Esophagus squamous epithelium (tissue), 5 donors: Measurements from ENCODE around the gene SUSD2. TPM values are rescaled to one million over a fixed set of nuclear protein-coding genes. Genes with fewer than 3 reads are reported as not detected.

Experiments
- DNase-seq: peaks from one replicate; lab custom pipeline; 2025; lab: John Stamatoyannopoulos, UW
- H3K27ac ChIP-seq, 4 donors: fragments of 200-600 bp; sonication (generic); one replicate each; pipeline ENCODE4 v1.5.1; 2016 to 2019; ENCODE audit warnings: mild to moderate bottlenecking in 1 of 4
- H3K27me3 ChIP-seq, 4 donors: fragments of 200-600 bp; sonication (generic); 1 replicate in 3 of 4; 2 replicates in 1 of 4; pipeline versions ENCODE4 v1.5.1 to v1.6.0; 2017 to 2021; ENCODE audit warnings: antibody characterized with exemption in 1 of 4
- H3K36me3 ChIP-seq, 3 donors: fragments of 200-600 bp; sonication (generic); one replicate each; pipeline ENCODE4 v1.5.1; 2016 to 2019
- H3K4me1 ChIP-seq, 3 donors: fragments of 200-600 bp; sonication (generic); one replicate each; pipeline ENCODE4 v1.5.1; 2017 to 2019
- H3K4me3 ChIP-seq, 4 donors: fragments of 200-600 bp; sonication (generic); 1 replicate in 3 of 4; 2 replicates in 1 of 4; pipeline ENCODE4 v1.5.1; 2016 to 2019; ENCODE audit warnings: mild to moderate bottlenecking in 2 of 4, moderate library complexity in 1 of 4
- H3K9me3 ChIP-seq, 3 donors: fragments of 200-600 bp; sonication (generic); one replicate each; pipeline ENCODE4 v1.5.1; 2016 to 2019
- POLR2A ChIP-seq, 4 donors: fragments of 450-650 bp; IDR thresholded peaks; one replicate each; pipeline ENCODE4 v1.6.1; 2017; ENCODE audit warnings: antibody characterized with exemption in 4 of 4, mild to moderate bottlenecking in 4 of 4, moderate library complexity in 3 of 4
- WGBS, 2 donors: methylation state at CpG; one replicate each; pipeline ENCODE4 v1.1.5; 2018; 5-methylcytosine and 5-hydroxymethylcytosine counted together
- intact Hi-C: fragments of 100-400 bp; cut with DNase I; formaldehyde crosslinking; loops from one replicate; pipeline ENCODE4 v1.15.0; 2022
- total RNA-seq, 4 donors: library from RNA; depleted of rRNA; stranded (reverse); fragments of >200 nt; gene quantifications; one replicate each; pipeline ENCODE4 v1.1.0, GENCODE V29; 2016
- TF ChIP-seq, protein P1 (sequence below), 6 experiments: fragments of 450-650 bp in 4 of 6; fragments of 200-600 bp in 2 of 6; sonication (generic) in 2 of 6; IDR thresholded peaks; one replicate each; pipeline ENCODE4 v1.5.1; 2016 to 2019; ENCODE audit warnings: antibody characterized with exemption in 6 of 6, mild to moderate bottlenecking in 4 of 6, moderate library complexity in 4 of 6
- donor health status: DM: yes; HTN: yes; CAD: no.

SUSD2 gene
- total RNA-seq, 4 donors from 2014 or later, result 1.1 to 2.5 (median 1.6) TPM

DNA sequence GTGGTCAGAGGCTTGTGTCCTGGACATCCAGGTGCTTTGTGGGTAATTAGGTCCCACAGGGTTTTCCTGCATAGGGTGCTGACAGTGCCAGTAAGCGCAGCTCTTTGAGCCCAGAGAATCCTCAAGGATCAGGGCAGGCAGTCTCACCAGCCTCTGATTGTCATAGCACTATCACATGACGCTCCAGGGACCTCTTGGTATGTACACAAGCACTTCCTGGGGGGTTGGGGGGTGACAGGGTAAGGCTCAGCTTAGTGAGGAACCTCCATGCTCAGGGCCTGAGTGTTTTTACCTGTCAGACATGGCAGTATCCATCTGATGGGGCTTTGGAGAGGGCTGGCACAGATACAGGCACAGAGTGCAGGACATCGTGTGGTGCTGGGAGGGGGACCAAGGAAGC lies 27.9 kb upstream of the SUSD2 start:
- 83% methylated on average over 1 of the region's 3 CpGs; no CpG with 5 or more reads in 1 of the 2 donors for WGBS, 2 donors
- DNase-seq, result no peak
- peaks cover 13 to 70% (median 30%) of the 10 kb centered on the region in 3 donors for H3K4me1 ChIP-seq
- peak overlapping the region; percentile 37 to 90 (median 58) for H3K27ac ChIP-seq
- intact Hi-C loops, result no loop called here
- H3K4me3 ChIP-seq, result no peak overlapping the region
- peaks cover 0 to 39% (median 0%) of the 10 kb centered on the region in 3 donors for H3K36me3 ChIP-seq
- no peaks in the 10 kb centered on the region for H3K9me3 ChIP-seq
- no peaks in the 10 kb centered on the region for H3K27me3 ChIP-seq
- TF ChIP-seq, protein P1, sequence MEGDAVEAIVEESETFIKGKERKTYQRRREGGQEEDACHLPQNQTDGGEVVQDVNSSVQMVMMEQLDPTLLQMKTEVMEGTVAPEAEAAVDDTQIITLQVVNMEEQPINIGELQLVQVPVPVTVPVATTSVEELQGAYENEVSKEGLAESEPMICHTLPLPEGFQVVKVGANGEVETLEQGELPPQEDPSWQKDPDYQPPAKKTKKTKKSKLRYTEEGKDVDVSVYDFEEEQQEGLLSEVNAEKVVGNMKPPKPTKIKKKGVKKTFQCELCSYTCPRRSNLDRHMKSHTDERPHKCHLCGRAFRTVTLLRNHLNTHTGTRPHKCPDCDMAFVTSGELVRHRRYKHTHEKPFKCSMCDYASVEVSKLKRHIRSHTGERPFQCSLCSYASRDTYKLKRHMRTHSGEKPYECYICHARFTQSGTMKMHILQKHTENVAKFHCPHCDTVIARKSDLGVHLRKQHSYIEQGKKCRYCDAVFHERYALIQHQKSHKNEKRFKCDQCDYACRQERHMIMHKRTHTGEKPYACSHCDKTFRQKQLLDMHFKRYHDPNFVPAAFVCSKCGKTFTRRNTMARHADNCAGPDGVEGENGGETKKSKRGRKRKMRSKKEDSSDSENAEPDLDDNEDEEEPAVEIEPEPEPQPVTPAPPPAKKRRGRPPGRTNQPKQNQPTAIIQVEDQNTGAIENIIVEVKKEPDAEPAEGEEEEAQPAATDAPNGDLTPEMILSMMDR (IDR thresholded peaks at IDR 0.05), result no peak
- TF ChIP-seq POLR2A (IDR thresholded peaks at IDR 0.05), result no peak

GRCh38 chr22:24153959-24154358 lies 27.3 kb upstream of the SUSD2 start:
- intact Hi-C loops, result no loop called here
- DNase-seq, result no peak
- Histone ChIP-seq H3K27me3 (no peaks in the 10 kb centered on the region), H3K9me3 (no peaks in the 10 kb centered on the region), H3K4me1 (peaks cover 13 to 70% (median 26%) of the 10 kb centered on the region in 3 donors), H3K27ac (peak overlapping the region in 3 of 4 donors; percentile 45 to 90 (median 71)), H3K4me3 (no peak overlapping the region), H3K36me3 (peaks cover 0 to 33% (median 0%) of the 10 kb centered on the region in 3 donors)
- 55 to 93% methylated on average over 3 to 5 of the region's 7 CpGs for WGBS, 2 donors
- TF ChIP-seq, protein P1 (IDR thresholded peaks at IDR 0.05), result no peak
- no peak for TF ChIP-seq POLR2A (IDR thresholded peaks at IDR 0.05)

- TF ChIP-seq, protein P1 (IDR thresholded peaks at IDR 0.05), result no peak
- TF ChIP-seq POLR2A (IDR thresholded peaks at IDR 0.05), result no peak
- no peak for DNase-seq
- Histone ChIP-seq H3K4me3 (no peak overlapping the region), H3K9me3 (no peaks in the 10 kb centered on the region), H3K27me3 (no peaks in the 10 kb centered on the region), H3K4me1 (peaks cover 13 to 70% (median 28%) of the 10 kb centered on the region in 3 donors), H3K36me3 (peaks cover 0 to 33% (median 0%) of the 10 kb centered on the region in 3 donors), H3K27ac (peak overlapping the region in 3 of 4 donors; percentile 67 to 90 (median 87))
- 85 to 91% methylated on average over 4 to 5 of the region's 5 CpGs for WGBS, 2 donors
- intact Hi-C loops, result no loop called here
Observed at GRCh38 chr22:24154826-24155225, 26.5 kb upstream of the SUSD2 start.

DNA sequence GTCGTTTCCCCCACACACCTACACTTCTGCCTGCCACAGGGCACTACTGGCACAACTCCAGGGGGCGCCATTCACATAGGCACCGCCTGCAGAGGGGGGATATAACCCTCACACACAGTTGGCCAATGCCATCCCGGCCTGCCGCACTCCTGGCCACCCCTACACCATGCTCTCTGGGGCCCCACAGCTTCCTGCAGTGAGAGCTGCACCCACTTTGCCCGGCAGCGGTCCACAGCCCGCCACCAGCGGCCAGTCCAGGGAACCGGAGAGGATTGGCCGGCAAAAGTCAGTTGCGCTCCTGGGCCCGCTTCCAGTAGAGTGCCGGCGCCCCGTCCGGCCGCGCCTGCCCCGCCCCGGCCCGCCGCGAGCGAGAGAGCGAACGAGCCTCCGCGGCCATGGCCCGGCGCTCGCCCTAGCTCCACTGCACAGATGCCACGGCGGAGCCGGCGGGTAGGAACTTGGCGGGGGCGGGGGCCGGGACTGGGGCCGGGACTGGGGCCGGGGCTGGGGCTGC lies 25.6 kb upstream of the SUSD2 start:
- peak overlapping the region; percentile 67 to 90 (median 82) for H3K27ac ChIP-seq
- peaks cover 13 to 73% (median 28%) of the 10 kb centered on the region in 3 donors for H3K4me1 ChIP-seq
- TF ChIP-seq, protein P1 (IDR thresholded peaks at IDR 0.05), result peak in 3 of 6 experiments; percentile 22 to 36 (median 34)
- TF ChIP-seq POLR2A (IDR thresholded peaks at IDR 0.05), result peak in 1 of 4 donors; percentile 22
- H3K36me3 ChIP-seq, result peaks cover 0 to 33% (median 0%) of the 10 kb centered on the region in 3 donors
- H3K4me3 ChIP-seq, result peak overlapping the region; percentile 67 to 96 (median 77)
- intact Hi-C loops, result no loop called here
- no peaks in the 10 kb centered on the region for H3K9me3 ChIP-seq
- no peak for DNase-seq
- H3K27me3 ChIP-seq, result no peaks in the 10 kb centered on the region
- 2% methylated on average over 8 of the region's 41 CpGs; no CpG with 5 or more reads in 1 of the 2 donors for WGBS, 2 donors

GRCh38 chr22:24156141-24156912 lies 25.0 kb upstream of the SUSD2 start:
- peaks cover 0 to 35% (median 0%) of the 10 kb centered on the region in 3 donors for H3K36me3 ChIP-seq
- TF ChIP-seq POLR2A (IDR thresholded peaks at IDR 0.05), result no peak
- TF ChIP-seq, protein P1 (IDR thresholded peaks at IDR 0.05), result no peak
- peaks cover 13 to 76% (median 28%) of the 10 kb centered on the region in 3 donors for H3K4me1 ChIP-seq
- no peaks in the 10 kb centered on the region for H3K9me3 ChIP-seq
- no peaks in the 10 kb centered on the region for H3K27me3 ChIP-seq
- intact Hi-C loops, result no loop called here
- peak overlapping the region; percentile 67 to 96 (median 77) for H3K4me3 ChIP-seq
- DNase-seq, result no peak
- peak overlapping the region; percentile 67 to 90 (median 82) for H3K27ac ChIP-seq
- 0% methylated on average over 8 to 30 of the region's 77 CpGs for WGBS, 2 donors
